Activated T-cell treated with anti-CD3 and anti-CD28 coated beads, Interleukin-2, amount 50 U/mL, for 72 hours (primary cell): ENCODE results near the gene PRPF38A. TPM values are rescaled to one million over a fixed set of nuclear protein-coding genes. Genes with fewer than 3 reads are reported as not detected.
A peak's percentile ranks its signal among the peaks of the same experiment; 100 is the strongest.
"Not testable (repeated sequence)": the region's sequence is repeated elsewhere in the genome, so short reads cannot be mapped to it uniquely, and the experiment has no call there.

Experiments
- ATAC-seq, 2 donors: fragments of 150-1000 bp; cut with Tn5 transposase; replicated peaks in 1 of 2; 2 replicates each; pipeline ENCODE4 v1.10.0; 2021; ENCODE audit warnings: moderate library complexity in 2 of 2, mild to moderate bottlenecking in 1 of 2
- DNase-seq, 2 donors: peaks; one replicate each; pipeline ENCODE4 v3.0.0; 2021 to 2022; ENCODE audit warnings: mixed read lengths in 1 of 2
- H3K27ac Mint-ChIP-seq: one replicate; pipeline ENCODE4 v1.8.0; 2022; ENCODE audit warnings: mild to moderate bottlenecking, moderate library complexity, mixed read lengths
- H3K27me3 Mint-ChIP-seq: one replicate; pipeline ENCODE4 v1.8.0; 2022; ENCODE audit warnings: low read depth, mixed read lengths
- H3K36me3 Mint-ChIP-seq, 2 donors: one replicate each; pipeline ENCODE4 v1.8.0; 2022; ENCODE audit warnings: mixed read lengths in 2 of 2, mild to moderate bottlenecking in 1 of 2; ENCODE audit not compliant: insufficient read depth in 2 of 2
- H3K4me1 Mint-ChIP-seq: one replicate; pipeline ENCODE4 v1.8.0; 2022; ENCODE audit warnings: low read depth, mixed read lengths
- H3K4me3 Mint-ChIP-seq, 2 donors: one replicate each; pipeline ENCODE4 v1.8.0; 2022; ENCODE audit warnings: mild to moderate bottlenecking in 2 of 2, mixed read lengths in 2 of 2, moderate library complexity in 2 of 2
- H3K9me3 Mint-ChIP-seq, 2 donors: one replicate each; pipeline ENCODE4 v1.8.0; 2022; ENCODE audit warnings: mixed read lengths in 2 of 2
- total RNA-seq, 2 donors: library from RNA; stranded (reverse); gene quantifications; one replicate each; pipeline ENCODE4 v1.2.3, GENCODE V29; 2022

Gene PRPF38A
- total RNA-seq, 2 donors from 2014 or later: 80.5 to 91.8 TPM

GRCh38 chr1:52366517-52366827 is 37.9 kb upstream of the PRPF38A start:
- ATAC-seq (no peak), DNase-seq (no peak)
- Mint-ChIP-seq H3K4me3 (peak overlapping the region; percentile 77 to 92), H3K4me1 (peaks cover 60% of the 10 kb centered on the region), H3K36me3 (peaks cover 2 to 8% of the 10 kb centered on the region in 2 donors), H3K27ac (no peak overlapping the region), H3K9me3 (peaks cover 0 to 3% of the 10 kb centered on the region in 2 donors), H3K27me3 (no peaks in the 10 kb centered on the region)

- peaks cover 2 to 8% of the 10 kb centered on the region in 2 donors for H3K36me3 Mint-ChIP-seq
- no peak for DNase-seq
- peaks cover 54% of the 10 kb centered on the region for H3K4me1 Mint-ChIP-seq
- no peaks in the 10 kb centered on the region for H3K27me3 Mint-ChIP-seq
- no peak overlapping the region for H3K27ac Mint-ChIP-seq
- H3K4me3 Mint-ChIP-seq: peak overlapping the region; percentile 18 to 39
- ATAC-seq: no peak
- peaks cover 0 to 3% of the 10 kb centered on the region in 2 donors for H3K9me3 Mint-ChIP-seq
Measured at GRCh38 chr1:52367272-52367671, 37.1 kb upstream of the PRPF38A start.

- peaks cover 4 to 8% of the 10 kb centered on the region in 2 donors for H3K36me3 Mint-ChIP-seq
- peaks cover 0 to 3% of the 10 kb centered on the region in 2 donors for H3K9me3 Mint-ChIP-seq
- H3K27me3 Mint-ChIP-seq: no peaks in the 10 kb centered on the region
- no peak overlapping the region for H3K27ac Mint-ChIP-seq
- ATAC-seq (peak in 1 of 2 donors; percentile 21), DNase-seq (peak; percentile 73 to 76)
- H3K4me3 Mint-ChIP-seq: peak overlapping the region; percentile 63 to 74
- H3K4me1 Mint-ChIP-seq: peaks cover 43% of the 10 kb centered on the region
Measured at GRCh38 chr1:52368383-52369172, 35.8 kb upstream of the PRPF38A start.

GRCh38 chr1:52369851-52370250 is 34.6 kb upstream of the PRPF38A start:
- not testable (repeated sequence) for ATAC-seq, H3K9me3 Mint-ChIP-seq, H3K4me3 Mint-ChIP-seq, H3K27me3 Mint-ChIP-seq, H3K27ac Mint-ChIP-seq, DNase-seq, H3K36me3 Mint-ChIP-seq
- H3K4me1 Mint-ChIP-seq: peaks cover 30% of the 10 kb centered on the region

- H3K27ac Mint-ChIP-seq: no peak overlapping the region
Measured at GRCh38 chr1:52385376-52385775, 19.0 kb upstream of the PRPF38A start.

GRCh38 chr1:52386458-52386857 is 17.9 kb upstream of the PRPF38A start:
- no peaks in the 10 kb centered on the region for H3K9me3 Mint-ChIP-seq
- no peak overlapping the region for H3K27ac Mint-ChIP-seq
- no peak for DNase-seq
- H3K36me3 Mint-ChIP-seq: peaks cover 15 to 49% of the 10 kb centered on the region in 2 donors
- no peaks in the 10 kb centered on the region for H3K4me1 Mint-ChIP-seq
- no peak for ATAC-seq
- H3K27me3 Mint-ChIP-seq: no peaks in the 10 kb centered on the region
- H3K4me3 Mint-ChIP-seq: no peak overlapping the region

More at GRCh38 chr1:52385376-52385775, 19.0 kb upstream of the PRPF38A start:
- H3K4me3 Mint-ChIP-seq: no peak overlapping the region
- H3K36me3 Mint-ChIP-seq: peaks cover 19 to 53% of the 10 kb centered on the region in 2 donors
- DNase-seq: no peak
- no peaks in the 10 kb centered on the region for H3K27me3 Mint-ChIP-seq
- no peak for ATAC-seq
- no peaks in the 10 kb centered on the region for H3K9me3 Mint-ChIP-seq
- H3K4me1 Mint-ChIP-seq: no peaks in the 10 kb centered on the region

DNA sequence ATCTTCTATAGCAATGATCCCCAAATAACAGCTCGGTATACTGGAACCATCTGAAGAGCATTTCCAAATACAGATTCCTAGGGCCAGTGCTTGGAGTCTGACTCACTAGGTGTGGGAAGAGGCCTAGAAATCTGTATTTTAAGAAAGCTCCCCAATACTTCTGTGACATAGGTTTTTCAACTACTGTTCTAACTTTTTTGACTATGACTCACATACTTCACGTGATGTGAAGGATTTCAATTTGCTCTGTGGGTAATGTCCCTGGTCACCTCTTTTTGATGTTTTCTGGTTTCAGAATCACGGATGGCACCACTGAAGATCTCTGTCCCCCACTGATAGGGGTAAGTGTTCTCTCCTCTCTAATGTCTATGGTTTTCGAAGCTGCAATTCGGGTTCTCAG is 11.2 kb upstream of the PRPF38A start:
- ATAC-seq (no peak), DNase-seq (no peak)
- no peaks in the 10 kb centered on the region for H3K27me3 Mint-ChIP-seq

GRCh38 chr1:52399629-52400028 is 4.8 kb upstream of the PRPF38A start:
- no peak for ATAC-seq
- no peak for DNase-seq
- no peaks in the 10 kb centered on the region for H3K9me3 Mint-ChIP-seq
- no peak overlapping the region for H3K27ac Mint-ChIP-seq
- no peaks in the 10 kb centered on the region for H3K27me3 Mint-ChIP-seq
- no peak overlapping the region for H3K4me3 Mint-ChIP-seq
- H3K36me3 Mint-ChIP-seq: peaks cover 33 to 62% of the 10 kb centered on the region in 2 donors
- peaks cover 22% of the 10 kb centered on the region for H3K4me1 Mint-ChIP-seq

More for the DNA sequence above, 11.2 kb upstream of the PRPF38A start:
- Mint-ChIP-seq H3K4me1 (no peaks in the 10 kb centered on the region), H3K36me3 (peaks cover 20 to 54% of the 10 kb centered on the region in 2 donors), H3K9me3 (no peaks in the 10 kb centered on the region), H3K27ac (no peak overlapping the region), H3K4me3 (no peak overlapping the region)

GRCh38 chr1:52400131-52400530 is 4.3 kb upstream of the PRPF38A start:
- peaks cover 36 to 57% of the 10 kb centered on the region in 2 donors for H3K36me3 Mint-ChIP-seq
- peaks cover 22% of the 10 kb centered on the region for H3K4me1 Mint-ChIP-seq
- H3K4me3 Mint-ChIP-seq: no peak overlapping the region
- H3K27me3 Mint-ChIP-seq: no peaks in the 10 kb centered on the region
- no peak overlapping the region for H3K27ac Mint-ChIP-seq
- DNase-seq (no peak), ATAC-seq (no peak)
- no peaks in the 10 kb centered on the region for H3K9me3 Mint-ChIP-seq

DNA sequence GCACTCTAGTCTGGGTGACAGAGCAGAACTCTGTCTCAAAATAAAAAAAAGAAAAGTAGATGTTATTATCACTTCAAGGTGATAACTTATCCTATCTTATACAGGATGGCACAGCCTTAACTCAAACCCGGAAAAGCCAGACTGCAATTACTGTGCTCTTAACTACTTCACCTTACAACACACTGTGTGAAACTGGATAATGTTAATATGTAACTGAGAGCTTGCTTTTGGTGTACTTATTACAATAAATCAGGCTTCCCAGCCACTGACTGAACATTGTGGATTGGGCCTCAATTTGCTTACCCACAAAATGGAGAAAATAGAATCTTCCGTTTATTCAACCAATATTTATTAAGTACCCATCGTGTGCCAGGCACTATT is 1.6 kb upstream of the PRPF38A start:
- H3K27ac Mint-ChIP-seq: peak overlapping the region; percentile 99
- H3K27me3 Mint-ChIP-seq: no peaks in the 10 kb centered on the region
- H3K4me3 Mint-ChIP-seq: peak overlapping the region; percentile 99
- H3K9me3 Mint-ChIP-seq: no peaks in the 10 kb centered on the region
- no peak for DNase-seq
- peaks cover 22 to 46% of the 10 kb centered on the region in 2 donors for H3K36me3 Mint-ChIP-seq
- ATAC-seq: no peak
- H3K4me1 Mint-ChIP-seq: peaks cover 38% of the 10 kb centered on the region

- Mint-ChIP-seq H3K27ac (peak overlapping the region; percentile 99), H3K4me3 (peak overlapping the region; percentile 99), H3K27me3 (no peaks in the 10 kb centered on the region), H3K36me3 (peaks cover 25 to 50% of the 10 kb centered on the region in 2 donors), H3K4me1 (peaks cover 38% of the 10 kb centered on the region), H3K9me3 (no peaks in the 10 kb centered on the region)
- DNase-seq (peak; percentile 66 to 67), ATAC-seq (peak; percentile 63 to 70)
Measured at GRCh38 chr1:52403566-52404115, 761 bp upstream of the PRPF38A start.

- H3K27me3 Mint-ChIP-seq: no peaks in the 10 kb centered on the region
- H3K4me3 Mint-ChIP-seq: peak overlapping the region; percentile 99
- peaks cover 38% of the 10 kb centered on the region for H3K4me1 Mint-ChIP-seq
- peak overlapping the region; percentile 99 for H3K27ac Mint-ChIP-seq
- H3K9me3 Mint-ChIP-seq: no peaks in the 10 kb centered on the region
- DNase-seq: no peak
- peaks cover 22 to 47% of the 10 kb centered on the region in 2 donors for H3K36me3 Mint-ChIP-seq
- no peak for ATAC-seq
Measured at GRCh38 chr1:52404975-52405338, 555 bp downstream of the PRPF38A start.

DNA sequence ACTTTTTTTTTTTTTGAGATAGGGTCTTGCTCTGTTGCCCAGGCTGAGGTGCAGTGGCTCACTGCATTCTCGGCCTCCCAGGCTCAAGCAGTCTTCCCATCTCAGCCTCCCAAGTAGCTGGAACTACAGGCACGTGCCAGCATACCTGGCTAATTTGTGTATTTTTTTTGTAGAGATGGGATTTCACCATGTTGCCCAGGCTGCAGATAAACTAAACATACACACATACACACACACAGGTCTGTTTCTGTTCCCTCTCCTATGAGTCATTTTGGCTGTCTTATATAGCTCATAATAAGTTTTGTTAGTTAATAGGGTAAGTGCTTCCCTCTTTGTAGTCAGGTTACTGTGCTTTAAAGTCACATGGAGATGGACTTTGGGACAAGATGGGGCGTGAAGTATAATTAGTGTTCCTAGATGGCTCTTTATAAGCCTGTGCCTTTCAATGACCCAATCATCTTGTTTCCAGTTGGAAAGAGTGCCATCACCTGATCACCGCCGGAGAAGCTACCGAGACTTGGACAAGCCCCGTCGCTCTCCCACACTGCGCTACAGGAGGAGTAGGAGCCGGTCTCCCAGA is 9.1 kb downstream of the PRPF38A start:
- H3K4me3 Mint-ChIP-seq: no peak overlapping the region
- ATAC-seq: peak in 1 of 2 donors; percentile 19
- H3K36me3 Mint-ChIP-seq: peaks cover 16 to 45% of the 10 kb centered on the region in 2 donors
- H3K9me3 Mint-ChIP-seq: no peaks in the 10 kb centered on the region
- H3K27me3 Mint-ChIP-seq: no peaks in the 10 kb centered on the region
- H3K27ac Mint-ChIP-seq: peak overlapping the region; percentile 64
- DNase-seq: no peak
- H3K4me1 Mint-ChIP-seq: peaks cover 14% of the 10 kb centered on the region
